ENCODE measurements around the gene HTR4. TPM values are rescaled to one million over a fixed set of nuclear protein-coding genes. Genes with fewer than 3 reads are reported as not detected.
A peak's percentile ranks its signal among the peaks of the same experiment; 100 is the strongest.

HTR4 gene
- total and polyA plus RNA-seq, 2 donors (not counting 1 experiment from before 2014, with no cell fraction given), result not detected

DNA sequence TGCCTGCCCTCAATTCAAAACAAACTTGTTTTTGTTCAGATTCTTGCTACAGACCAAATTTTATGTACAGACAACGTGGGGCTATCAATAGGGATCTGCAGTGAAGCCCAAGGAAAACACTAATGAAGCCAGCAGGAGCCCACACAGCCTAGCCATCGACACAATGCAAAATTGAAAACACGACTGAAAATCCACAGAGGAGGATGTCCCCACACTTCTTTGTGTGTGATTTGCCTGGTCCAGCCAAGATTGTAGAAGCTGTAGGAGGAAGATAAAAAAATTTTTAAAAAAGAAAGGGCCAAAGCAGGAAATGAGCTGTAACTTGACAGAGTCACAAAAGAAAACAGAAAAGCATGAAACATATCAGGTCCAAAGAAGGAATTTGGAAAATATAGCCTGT is 34.8 kb downstream of the HTR4 start:
- Histone ChIP-seq H3K36me3 (ENCODE audit: control insufficient read depth, insufficient read depth, low read length) (no peaks in the 10 kb centered on the region), H3K27ac (ENCODE audit: insufficient read depth, low read length) (no peak overlapping the region), H2AFZ (ENCODE audit: low read length) (no peak overlapping the region), H4K20me1 (ENCODE audit: control insufficient read depth, extremely low read depth, insufficient read depth, low read length) (no peaks in the 10 kb centered on the region), H3K9me3 (ENCODE audit: control insufficient read depth, insufficient read depth, low read depth, low read length) (no peaks in the 10 kb centered on the region), H3K4me2 (ENCODE audit: extremely low read depth, insufficient read depth, low read length) (no peak overlapping the region), H3K27me3 (ENCODE audit: control insufficient read depth, insufficient read depth, low read length) (no peaks in the 10 kb centered on the region), H3K79me2 (ENCODE audit: control insufficient read depth, insufficient read depth, low read length) (no peaks in the 10 kb centered on the region), H3K9ac (ENCODE audit: insufficient read depth, low read length) (no peak overlapping the region), H3K4me3 (replicated peaks in 1 of 4; ENCODE audit: control extremely low read depth in 1 of 4, insufficient read depth in 1 of 4, low read depth in 3 of 4, low read length in 4 of 4) (no peak overlapping the region), H3K4me1 (ENCODE audit: control insufficient read depth, extremely low read depth, insufficient read depth, low read length) (no peaks in the 10 kb centered on the region)
- no peak for DNase-seq (ENCODE audit: low read depth in 2 of 2)
- TF ChIP-seq EZH2 (IDR thresholded peaks at IDR 0.05; ENCODE audit: low read length, missing control alignments), result no peak
- TF ChIP-seq, protein P1, sequence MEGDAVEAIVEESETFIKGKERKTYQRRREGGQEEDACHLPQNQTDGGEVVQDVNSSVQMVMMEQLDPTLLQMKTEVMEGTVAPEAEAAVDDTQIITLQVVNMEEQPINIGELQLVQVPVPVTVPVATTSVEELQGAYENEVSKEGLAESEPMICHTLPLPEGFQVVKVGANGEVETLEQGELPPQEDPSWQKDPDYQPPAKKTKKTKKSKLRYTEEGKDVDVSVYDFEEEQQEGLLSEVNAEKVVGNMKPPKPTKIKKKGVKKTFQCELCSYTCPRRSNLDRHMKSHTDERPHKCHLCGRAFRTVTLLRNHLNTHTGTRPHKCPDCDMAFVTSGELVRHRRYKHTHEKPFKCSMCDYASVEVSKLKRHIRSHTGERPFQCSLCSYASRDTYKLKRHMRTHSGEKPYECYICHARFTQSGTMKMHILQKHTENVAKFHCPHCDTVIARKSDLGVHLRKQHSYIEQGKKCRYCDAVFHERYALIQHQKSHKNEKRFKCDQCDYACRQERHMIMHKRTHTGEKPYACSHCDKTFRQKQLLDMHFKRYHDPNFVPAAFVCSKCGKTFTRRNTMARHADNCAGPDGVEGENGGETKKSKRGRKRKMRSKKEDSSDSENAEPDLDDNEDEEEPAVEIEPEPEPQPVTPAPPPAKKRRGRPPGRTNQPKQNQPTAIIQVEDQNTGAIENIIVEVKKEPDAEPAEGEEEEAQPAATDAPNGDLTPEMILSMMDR (conservative IDR thresholded peaks at IDR 0.05 in 1 of 2, IDR thresholded peaks at IDR 0.05 in 1 of 2; ENCODE audit: low read depth in 1 of 2, low read length in 2 of 2), result no peak

DNA sequence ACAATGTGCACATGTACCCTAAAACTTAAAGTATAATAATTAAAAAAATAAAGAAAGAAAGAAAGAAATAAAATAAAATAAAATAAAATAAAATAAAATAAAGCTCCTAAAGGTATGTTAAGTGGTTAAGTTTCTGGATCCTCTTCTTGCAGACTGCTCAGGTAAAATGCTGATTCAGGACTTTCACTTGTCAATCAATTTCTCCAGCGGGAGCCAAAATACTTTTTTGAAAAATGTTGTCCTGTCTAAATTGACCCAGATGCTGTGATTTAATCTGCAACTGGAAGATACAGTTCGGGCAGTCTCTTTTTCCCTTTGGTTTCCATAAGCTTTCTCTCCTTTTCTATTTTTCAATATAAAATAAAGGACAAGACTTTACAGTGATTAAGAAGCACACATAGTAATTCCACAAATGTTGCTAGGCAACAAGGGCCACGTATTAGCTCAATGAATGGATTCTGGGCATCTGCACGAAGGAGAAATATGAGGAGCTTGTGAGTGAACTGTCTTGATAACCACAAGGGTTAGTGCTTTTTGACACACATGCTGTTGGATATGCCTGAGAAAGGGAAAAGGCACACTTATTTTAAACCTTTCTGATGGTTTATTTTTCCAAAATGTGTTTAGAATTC is 38.6 kb downstream of the HTR4 start:
- H3K4me1 ChIP-seq (ENCODE audit: control insufficient read depth, extremely low read depth, insufficient read depth, low read length), result no peaks in the 10 kb centered on the region
- no peaks in the 10 kb centered on the region for H4K20me1 ChIP-seq (ENCODE audit: control insufficient read depth, extremely low read depth, insufficient read depth, low read length)
- DNase-seq (ENCODE audit: low read depth in 2 of 2), result peak; percentile 2 to 44
- no peak overlapping the region for H2AFZ ChIP-seq (ENCODE audit: low read length)
- H3K9me3 ChIP-seq (ENCODE audit: control insufficient read depth, insufficient read depth, low read depth, low read length), result no peaks in the 10 kb centered on the region
- no peak overlapping the region for H3K27ac ChIP-seq (ENCODE audit: insufficient read depth, low read length)
- no peak overlapping the region for H3K9ac ChIP-seq (ENCODE audit: insufficient read depth, low read length)
- no peak overlapping the region for H3K4me2 ChIP-seq (ENCODE audit: extremely low read depth, insufficient read depth, low read length)
- H3K27me3 ChIP-seq (ENCODE audit: control insufficient read depth, insufficient read depth, low read length), result no peaks in the 10 kb centered on the region
- TF ChIP-seq, protein P1 (conservative IDR thresholded peaks at IDR 0.05 in 1 of 2, IDR thresholded peaks at IDR 0.05 in 1 of 2; ENCODE audit: low read depth in 1 of 2, low read length in 2 of 2), result no peak
- no peak for TF ChIP-seq EZH2 (IDR thresholded peaks at IDR 0.05; ENCODE audit: low read length, missing control alignments)
- H3K79me2 ChIP-seq (ENCODE audit: control insufficient read depth, insufficient read depth, low read length), result no peaks in the 10 kb centered on the region
- H3K4me3 ChIP-seq (replicated peaks in 1 of 4; ENCODE audit: control extremely low read depth in 1 of 4, insufficient read depth in 1 of 4, low read depth in 3 of 4, low read length in 4 of 4), result no peak overlapping the region
- H3K36me3 ChIP-seq (ENCODE audit: control insufficient read depth, insufficient read depth, low read length), result no peaks in the 10 kb centered on the region

DNA sequence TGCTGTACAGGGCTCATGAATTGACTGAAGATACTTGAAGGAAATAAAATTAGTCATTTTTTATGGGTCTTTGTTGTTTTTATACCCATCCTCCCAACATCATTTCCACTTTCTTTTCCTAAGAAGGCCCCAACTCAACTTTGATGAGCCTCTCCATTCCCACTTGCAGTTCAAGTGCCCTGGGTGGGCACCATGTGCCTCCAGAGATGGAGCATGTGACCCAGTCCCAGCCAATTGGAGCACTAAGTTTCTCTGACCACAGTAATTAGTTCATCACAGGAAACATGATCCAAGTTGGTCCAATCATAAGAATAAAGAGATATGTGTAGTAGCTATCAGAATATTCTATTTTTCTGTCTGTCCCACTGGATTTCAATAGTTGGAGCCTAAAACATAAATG is 46.9 kb downstream of the HTR4 start:
- no peaks in the 10 kb centered on the region for H3K27me3 ChIP-seq (ENCODE audit: control insufficient read depth, insufficient read depth, low read length)
- TF ChIP-seq, protein P1 (conservative IDR thresholded peaks at IDR 0.05 in 1 of 2, IDR thresholded peaks at IDR 0.05 in 1 of 2; ENCODE audit: low read depth in 1 of 2, low read length in 2 of 2), result no peak
- no peak for TF ChIP-seq EZH2 (IDR thresholded peaks at IDR 0.05; ENCODE audit: low read length, missing control alignments)
- no peak overlapping the region for H3K4me3 ChIP-seq (replicated peaks in 1 of 4; ENCODE audit: control extremely low read depth in 1 of 4, insufficient read depth in 1 of 4, low read depth in 3 of 4, low read length in 4 of 4)
- no peak overlapping the region for H3K9ac ChIP-seq (ENCODE audit: insufficient read depth, low read length)
- no peaks in the 10 kb centered on the region for H3K9me3 ChIP-seq (ENCODE audit: control insufficient read depth, insufficient read depth, low read depth, low read length)
- H4K20me1 ChIP-seq (ENCODE audit: control insufficient read depth, extremely low read depth, insufficient read depth, low read length), result no peaks in the 10 kb centered on the region
- no peaks in the 10 kb centered on the region for H3K4me1 ChIP-seq (ENCODE audit: control insufficient read depth, extremely low read depth, insufficient read depth, low read length)
- no peak for DNase-seq (ENCODE audit: low read depth in 2 of 2)
- H3K36me3 ChIP-seq (ENCODE audit: control insufficient read depth, insufficient read depth, low read length), result no peaks in the 10 kb centered on the region
- no peak overlapping the region for H2AFZ ChIP-seq (ENCODE audit: low read length)
- no peak overlapping the region for H3K4me2 ChIP-seq (ENCODE audit: extremely low read depth, insufficient read depth, low read length)
- no peak overlapping the region for H3K27ac ChIP-seq (ENCODE audit: insufficient read depth, low read length)
- no peaks in the 10 kb centered on the region for H3K79me2 ChIP-seq (ENCODE audit: control insufficient read depth, insufficient read depth, low read length)
